Measurements from ENCODE around the gene FLOT2. TPM values are rescaled to one million over a fixed set of nuclear protein-coding genes. Genes with fewer than 3 reads are reported as not detected.
"Not testable (repeated sequence)": the region's sequence is repeated elsewhere in the genome, so short reads cannot be mapped to it uniquely, and the experiment has no call there.

Gene FLOT2
- total and polyA plus RNA-seq, 11 donors: 52.7 to 139 (median 89.1) TPM

DNA sequence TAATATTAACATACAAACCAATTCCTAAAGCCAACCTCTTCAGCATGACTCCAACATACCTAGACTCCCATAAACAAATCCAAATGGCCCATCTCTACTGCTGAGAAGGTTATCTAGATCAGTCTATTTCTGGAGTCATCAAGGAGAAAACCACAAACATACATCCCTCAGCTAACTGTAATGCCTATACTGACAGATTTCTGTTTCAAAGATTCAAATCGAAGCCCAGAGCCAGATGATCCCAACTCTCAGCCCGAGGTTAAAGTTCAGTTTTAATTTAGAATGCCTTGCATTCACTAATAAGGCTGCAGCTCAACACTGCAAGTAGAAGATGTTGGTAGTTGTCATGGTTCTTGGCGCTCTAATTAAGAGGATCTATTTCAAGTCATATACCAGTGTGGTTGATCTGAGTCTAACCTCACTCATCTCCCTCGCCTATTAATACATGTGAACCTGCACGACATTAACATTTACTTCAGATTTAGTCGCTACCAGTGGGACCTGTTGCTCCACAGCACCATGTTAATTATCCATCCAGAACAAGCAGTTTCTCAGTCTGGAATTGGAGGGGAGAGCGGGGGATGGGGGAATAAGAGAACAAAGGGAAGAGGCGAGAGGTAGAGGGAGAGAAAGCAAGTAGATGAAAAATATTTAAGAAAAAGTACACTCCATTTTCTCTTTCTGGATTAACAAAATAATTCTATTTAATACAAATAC, 38.4 kb upstream of the FLOT2 start:
- Histone ChIP-seq H3K4me1 (peaks cover 8 to 70% (median 56%) of the 10 kb centered on the region in 12 donors), H3K27ac (peak overlapping the region in 1 of 12 donors; percentile 69), H3K4me3 (no peak overlapping the region), H3K9me3 (no peaks in the 10 kb centered on the region), H3K36me3 (peaks cover 0 to 10% (median 0%) of the 10 kb centered on the region in 9 donors), H3K27me3 (no peaks in the 10 kb centered on the region)
- TF ChIP-seq, protein P1, sequence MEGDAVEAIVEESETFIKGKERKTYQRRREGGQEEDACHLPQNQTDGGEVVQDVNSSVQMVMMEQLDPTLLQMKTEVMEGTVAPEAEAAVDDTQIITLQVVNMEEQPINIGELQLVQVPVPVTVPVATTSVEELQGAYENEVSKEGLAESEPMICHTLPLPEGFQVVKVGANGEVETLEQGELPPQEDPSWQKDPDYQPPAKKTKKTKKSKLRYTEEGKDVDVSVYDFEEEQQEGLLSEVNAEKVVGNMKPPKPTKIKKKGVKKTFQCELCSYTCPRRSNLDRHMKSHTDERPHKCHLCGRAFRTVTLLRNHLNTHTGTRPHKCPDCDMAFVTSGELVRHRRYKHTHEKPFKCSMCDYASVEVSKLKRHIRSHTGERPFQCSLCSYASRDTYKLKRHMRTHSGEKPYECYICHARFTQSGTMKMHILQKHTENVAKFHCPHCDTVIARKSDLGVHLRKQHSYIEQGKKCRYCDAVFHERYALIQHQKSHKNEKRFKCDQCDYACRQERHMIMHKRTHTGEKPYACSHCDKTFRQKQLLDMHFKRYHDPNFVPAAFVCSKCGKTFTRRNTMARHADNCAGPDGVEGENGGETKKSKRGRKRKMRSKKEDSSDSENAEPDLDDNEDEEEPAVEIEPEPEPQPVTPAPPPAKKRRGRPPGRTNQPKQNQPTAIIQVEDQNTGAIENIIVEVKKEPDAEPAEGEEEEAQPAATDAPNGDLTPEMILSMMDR (IDR thresholded peaks at IDR 0.05): no peak
- TF ChIP-seq POLR2A (IDR thresholded peaks at IDR 0.05): no peak
- no peak for DNase-seq
- intact Hi-C loops (cut with DNase I): no loop called here
- no peak for ATAC-seq
- WGBS, 4 donors: 84 to 88% (median 86%) methylated on average over 8 of the region's 8 CpGs

DNA sequence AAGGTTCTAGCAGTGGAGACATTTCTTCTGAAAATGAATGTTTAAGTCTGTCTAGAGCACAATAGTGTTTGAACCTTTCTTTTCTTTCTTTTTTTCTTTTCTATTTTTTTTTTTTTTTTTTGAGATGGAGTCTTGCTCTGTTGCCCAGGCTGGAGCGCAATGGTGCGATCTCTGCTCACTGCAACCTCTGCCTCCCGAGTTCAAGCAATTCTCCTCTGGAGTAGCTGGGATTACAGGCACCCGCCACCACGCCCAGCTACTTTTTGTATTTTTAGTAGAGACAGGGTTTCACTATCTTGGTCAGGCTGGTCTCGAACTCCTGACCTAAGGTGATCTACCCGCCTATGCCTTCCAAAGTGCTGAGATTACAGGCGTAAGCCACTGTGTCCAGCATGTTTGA, 37.0 kb upstream of the FLOT2 start:
- peaks cover 2 to 67% (median 53%) of the 10 kb centered on the region in 12 donors for H3K4me1 ChIP-seq
- intact Hi-C loops (cut with DNase I); H3K4me3 ChIP-seq; DNase-seq; H3K9me3 ChIP-seq; H3K27ac ChIP-seq; H3K27me3 ChIP-seq; ATAC-seq: not testable (repeated sequence)
- 94 to 98% (median 95%) methylated on average over 8 of the region's 8 CpGs for WGBS, 4 donors
- peaks cover 0 to 10% (median 0%) of the 10 kb centered on the region in 9 donors for H3K36me3 ChIP-seq

GRCh38 chr17:28929787-28930186, 32.3 kb upstream of the FLOT2 start:
- WGBS, 4 donors: 70 to 90% (median 74%) methylated on average over 2 of the region's 2 CpGs
- TF ChIP-seq, protein P1 (IDR thresholded peaks at IDR 0.05): no peak
- TF ChIP-seq POLR2A (IDR thresholded peaks at IDR 0.05): no peak
- peaks cover 0 to 3% (median 0%) of the 10 kb centered on the region in 12 donors for H3K9me3 ChIP-seq
- peaks cover 0 to 33% (median 21%) of the 10 kb centered on the region in 9 donors for H3K36me3 ChIP-seq
- H3K4me1 ChIP-seq: peaks cover 0 to 46% (median 13%) of the 10 kb centered on the region in 12 donors
- H3K27me3 ChIP-seq: no peaks in the 10 kb centered on the region
- no peak overlapping the region for H3K27ac ChIP-seq
- ATAC-seq (no peak), DNase-seq (no peak)
- intact Hi-C loops (cut with DNase I): no loop called here
- no peak overlapping the region for H3K4me3 ChIP-seq

- Histone ChIP-seq H3K27me3 (no peaks in the 10 kb centered on the region), H3K4me3 (no peak overlapping the region), H3K36me3 (peaks cover 0 to 48% (median 38%) of the 10 kb centered on the region in 9 donors), H3K9me3 (peaks cover 0 to 3% (median 0%) of the 10 kb centered on the region in 12 donors), H3K4me1 (peaks cover 0 to 48% (median 9%) of the 10 kb centered on the region in 12 donors), H3K27ac (no peak overlapping the region)
- ATAC-seq (no peak), DNase-seq (no peak)
- WGBS, 4 donors: 96 to 99% (median 97%) methylated on average over 2 of the region's 2 CpGs
- intact Hi-C loops (cut with DNase I): no loop called here
- TF ChIP-seq, protein P1 (IDR thresholded peaks at IDR 0.05): no peak
- no peak for TF ChIP-seq POLR2A (IDR thresholded peaks at IDR 0.05)
Measured at GRCh38 chr17:28928061-28928460, 30.5 kb upstream of the FLOT2 start.
